ENCODE measurements around the gene KIF26B.

KIF26B gene

DNA sequence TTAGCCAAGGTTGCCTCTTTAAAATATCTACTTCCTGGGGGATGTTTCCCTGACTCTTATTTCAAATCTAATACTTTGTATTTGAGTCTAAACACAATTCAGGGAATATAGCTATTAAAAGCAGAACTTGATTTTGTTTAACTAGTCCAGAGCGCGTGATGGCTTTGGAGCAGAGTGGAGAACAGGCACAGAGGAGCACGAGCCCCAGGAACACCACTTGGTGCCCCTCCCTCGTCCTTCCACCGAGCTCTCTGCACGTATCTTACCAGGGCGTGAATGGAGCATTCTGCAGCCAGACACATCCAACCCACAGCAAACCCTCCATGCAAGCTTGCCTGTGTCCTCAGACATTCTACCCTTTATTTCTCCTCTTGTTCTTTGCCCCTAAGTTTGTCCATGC lies 14.1 kb downstream of the KIF26B start:
- DNase-seq (ENCODE audit: insufficient read length, low spot score) (no peak), FAIRE-seq (no peak)

- FAIRE-seq: no peak
- DNase-seq (ENCODE audit: insufficient read length, low spot score): no peak
These were observed 14.6 kb downstream of the KIF26B start for GRCh38 chr1:245169376-245169775.

DNA sequence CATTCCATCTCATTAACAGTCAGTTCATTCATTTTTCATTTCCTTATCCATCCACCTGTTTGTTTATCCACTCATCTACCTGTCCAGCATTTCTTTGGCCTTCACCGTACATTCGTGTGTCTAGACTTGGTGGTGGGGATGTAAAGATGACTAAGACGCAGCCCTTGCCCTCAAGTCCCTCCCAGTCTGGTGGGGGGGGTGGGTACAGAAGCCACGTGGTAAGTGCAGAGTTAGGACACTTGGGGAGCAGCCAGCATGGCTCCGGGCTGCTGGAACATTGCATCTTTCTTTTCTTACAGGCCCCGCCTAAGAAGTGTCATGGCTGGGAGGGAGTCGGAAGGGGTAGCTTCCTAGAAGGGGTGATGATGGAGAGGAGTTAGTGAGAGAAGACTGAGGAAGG lies 17.2 kb downstream of the KIF26B start:
- FAIRE-seq (no peak), DNase-seq (ENCODE audit: insufficient read length, low spot score) (no peak)

- FAIRE-seq: no peak
- DNase-seq (ENCODE audit: insufficient read length, low spot score): no peak
These were observed 18.0 kb downstream of the KIF26B start for GRCh38 chr1:245172829-245173228.

DNA sequence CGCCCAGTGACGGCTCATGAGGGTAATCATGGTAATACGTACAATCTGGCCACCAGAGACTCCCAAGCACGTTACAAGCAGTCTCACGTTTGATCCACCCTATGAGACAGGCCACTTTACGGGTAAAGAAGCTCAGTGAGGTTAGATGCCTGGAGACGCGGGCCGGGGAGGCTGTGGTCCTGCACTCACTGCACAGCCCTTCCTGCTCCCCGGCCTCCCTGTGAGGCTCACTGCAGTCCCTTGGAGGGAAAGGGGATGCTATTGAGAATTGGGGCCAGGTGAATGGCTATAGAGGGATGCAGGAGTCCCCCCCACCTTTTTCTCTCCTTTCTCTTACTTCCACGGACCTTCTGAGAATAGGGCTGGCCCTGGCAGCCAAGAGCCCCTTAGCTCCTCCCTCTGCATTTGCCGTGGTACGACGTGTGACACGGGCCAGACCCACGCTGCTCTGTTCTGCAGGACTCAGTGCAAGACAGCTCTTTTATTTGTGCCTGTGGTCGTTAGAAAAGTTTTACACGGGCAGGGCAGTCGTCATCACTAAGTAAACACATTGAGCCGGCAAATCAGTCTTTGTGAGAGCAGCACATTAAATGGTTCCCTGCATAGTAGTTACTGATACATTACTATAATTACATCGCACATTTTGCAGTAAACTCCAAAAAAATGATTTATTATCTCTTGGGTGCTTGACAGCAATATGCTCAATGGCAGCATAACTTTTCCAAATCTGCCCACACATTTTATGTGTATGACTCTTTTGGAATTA lies 18.8 kb downstream of the KIF26B start:
- no peak for FAIRE-seq
- DNase-seq (ENCODE audit: insufficient read length, low spot score): no peak

DNA sequence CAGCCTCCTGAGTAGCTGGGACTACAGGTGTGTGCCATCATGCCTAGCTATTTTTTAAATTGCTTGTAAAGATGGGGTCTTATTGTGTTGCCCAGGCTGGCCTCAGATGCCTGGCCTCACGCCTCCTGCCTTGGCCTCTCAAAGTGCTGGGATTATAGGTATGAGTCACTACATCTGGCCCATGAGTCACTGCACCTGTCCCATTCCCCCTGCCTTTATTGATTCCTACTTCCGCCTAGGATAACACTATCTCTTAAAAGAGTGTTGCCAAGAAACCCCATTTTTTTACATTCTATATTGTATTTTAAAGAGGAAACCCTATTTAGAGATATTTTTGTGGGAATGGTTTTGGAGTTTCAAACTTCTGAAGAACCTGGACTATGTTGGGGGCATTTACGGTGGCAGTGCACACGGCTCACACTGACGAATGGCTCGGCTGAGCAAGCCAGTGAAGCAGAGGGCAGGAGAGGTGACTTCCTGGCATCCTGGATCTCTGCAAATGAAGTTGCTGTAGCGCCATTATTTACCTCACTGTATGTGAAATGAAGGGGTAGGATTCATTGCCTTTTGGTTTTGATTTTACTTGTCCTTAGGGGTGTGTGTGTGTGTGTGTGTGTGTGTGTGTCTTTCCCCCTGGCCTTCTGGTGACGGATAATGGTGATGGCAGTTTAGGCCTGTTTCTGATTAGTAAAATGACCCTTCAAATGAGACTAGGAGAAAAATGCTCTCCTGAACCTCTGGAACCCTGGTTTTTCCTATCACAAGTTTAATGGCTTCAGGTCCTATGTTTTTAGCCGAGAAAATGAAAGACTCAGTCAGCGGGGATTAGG lies 22.5 kb downstream of the KIF26B start:
- DNase-seq (ENCODE audit: insufficient read length, low spot score): no peak
- no peak for FAIRE-seq

DNA sequence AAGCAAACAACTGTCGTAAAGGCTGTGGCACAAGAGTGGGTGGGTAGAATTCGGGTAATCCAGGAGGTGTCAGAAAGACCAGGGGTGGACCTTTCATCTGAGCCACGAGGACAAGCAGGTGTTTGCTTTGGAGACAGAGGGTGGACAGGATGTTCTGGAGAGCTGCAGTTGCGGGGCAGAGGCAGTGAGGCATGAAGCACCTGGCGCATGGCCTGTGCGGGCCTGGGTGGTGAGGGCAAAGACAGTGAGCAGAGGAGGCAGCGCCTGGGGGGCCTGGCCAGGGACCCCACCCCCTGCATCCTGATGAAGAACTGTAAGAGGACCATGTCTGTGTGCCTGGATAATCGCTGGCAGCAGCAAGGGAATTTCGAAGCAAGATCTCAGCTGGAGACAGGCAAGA lies 24.9 kb downstream of the KIF26B start:
- FAIRE-seq (no peak), DNase-seq (ENCODE audit: insufficient read length, low spot score) (no peak)

DNA sequence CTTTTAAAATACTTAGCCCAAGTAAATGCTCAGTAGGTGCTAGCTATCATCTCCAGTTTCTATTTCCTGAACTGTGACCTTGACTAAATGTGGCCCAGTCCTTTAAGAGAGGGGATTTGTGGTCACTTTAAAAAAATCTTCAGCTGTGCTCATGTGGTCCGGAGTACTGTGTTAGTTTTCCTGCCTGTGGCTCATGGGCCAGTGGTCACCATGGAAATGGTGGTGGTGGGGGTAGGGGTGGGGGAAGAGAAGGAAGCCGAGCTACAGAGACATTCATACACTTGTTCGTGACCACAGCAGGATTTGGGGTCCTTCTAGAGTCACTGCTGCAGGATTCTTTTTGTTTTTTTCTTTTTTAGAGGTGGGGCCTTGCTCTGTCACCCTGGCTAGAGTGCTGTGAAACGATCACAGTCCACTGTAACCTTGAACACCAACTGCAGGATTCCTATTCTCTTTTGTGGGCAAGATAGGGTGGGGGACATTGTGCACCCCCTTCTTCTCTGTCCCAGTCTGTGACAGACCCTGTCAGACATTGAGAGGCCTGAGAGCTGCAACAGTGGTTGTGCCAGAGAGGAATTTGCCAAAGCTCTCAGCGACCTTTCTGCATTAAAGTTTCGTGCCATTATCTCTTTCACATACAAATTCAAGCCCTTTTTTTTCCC lies 25.8 kb downstream of the KIF26B start:
- no peak for FAIRE-seq
- DNase-seq (ENCODE audit: insufficient read length, low spot score): no peak

GRCh38 chr1:245181158-245181517 lies 26.4 kb downstream of the KIF26B start:
- DNase-seq (ENCODE audit: insufficient read length, low spot score) (no peak), FAIRE-seq (no peak)

- no peak for FAIRE-seq
- no peak for DNase-seq (ENCODE audit: insufficient read length, low spot score)
These were observed 27.2 kb downstream of the KIF26B start for GRCh38 chr1:245182028-245182427.

DNA sequence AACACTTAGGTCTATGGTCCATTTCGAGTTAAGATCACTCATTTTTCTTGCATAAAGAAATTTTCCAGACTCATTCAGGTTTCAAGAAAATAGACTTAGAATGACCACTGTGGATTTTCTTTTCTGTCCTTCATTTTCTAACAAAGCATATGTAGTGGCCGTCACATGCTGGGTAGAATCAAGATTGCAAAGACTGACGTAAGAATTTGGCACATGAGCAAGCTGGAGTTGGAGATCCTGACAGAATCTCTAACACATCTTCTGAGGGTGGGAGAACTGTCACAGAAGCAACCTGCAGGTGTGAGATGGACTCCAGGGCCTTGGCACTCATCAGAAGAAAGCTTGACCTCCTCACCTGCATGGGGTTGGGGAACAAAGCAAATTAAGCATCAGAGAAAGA lies 28.6 kb downstream of the KIF26B start:
- DNase-seq (ENCODE audit: insufficient read length, low spot score): no peak

DNA sequence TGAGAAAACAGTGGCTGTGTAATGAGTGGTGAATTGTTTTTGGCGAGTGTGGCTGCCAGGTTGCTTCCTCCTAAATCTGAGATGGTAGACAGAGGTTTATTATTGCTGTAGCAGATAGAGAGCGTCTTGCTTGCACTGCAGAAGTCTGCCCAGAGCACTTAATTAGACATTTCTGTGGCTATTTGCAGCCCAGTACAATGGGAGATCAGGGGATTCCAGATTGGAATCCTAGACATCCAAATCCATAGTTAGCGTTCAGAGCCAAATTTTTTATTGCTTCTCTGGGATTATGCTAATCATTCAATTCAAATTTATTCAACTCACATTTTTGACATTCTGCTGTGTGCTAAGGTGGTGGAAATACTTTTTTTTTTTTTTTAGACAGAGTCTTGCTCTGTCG lies 30.0 kb downstream of the KIF26B start:
- no peak for DNase-seq (ENCODE audit: insufficient read length, low spot score)
- FAIRE-seq: no peak

More for the DNA sequence above, 28.6 kb downstream of the KIF26B start:
- FAIRE-seq: no peak

DNA sequence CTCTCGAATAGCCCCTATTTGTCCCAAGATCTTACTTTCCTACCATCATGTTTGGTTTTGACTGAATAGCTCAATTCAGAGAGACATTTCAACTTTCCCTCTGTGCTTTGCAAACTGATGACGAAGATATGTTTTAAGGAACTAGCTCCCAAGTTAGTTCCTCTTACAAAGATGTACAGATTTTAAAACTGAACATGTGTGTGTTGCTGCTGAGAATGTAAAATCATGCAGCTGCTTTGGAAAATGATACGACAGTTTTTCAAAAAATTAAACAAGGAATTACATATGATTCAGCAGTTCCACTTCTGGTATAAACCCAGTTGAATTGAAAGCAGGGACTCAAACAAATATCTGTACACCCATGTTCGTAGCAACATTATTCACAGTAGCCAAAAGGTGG lies 33.6 kb downstream of the KIF26B start:
- DNase-seq (ENCODE audit: insufficient read length, low spot score): no peak
- no peak for FAIRE-seq

- no peak for DNase-seq (ENCODE audit: insufficient read length, low spot score)
- FAIRE-seq: no peak
These were observed 40.6 kb downstream of the KIF26B start for GRCh38 chr1:245195398-245195797.

GRCh38 chr1:245197121-245197520 lies 42.3 kb downstream of the KIF26B start:
- DNase-seq (ENCODE audit: insufficient read length, low spot score): no peak
- FAIRE-seq: no peak

GRCh38 chr1:245197911-245198379 lies 43.2 kb downstream of the KIF26B start:
- DNase-seq (ENCODE audit: insufficient read length, low spot score) (no peak), FAIRE-seq (no peak)

DNA sequence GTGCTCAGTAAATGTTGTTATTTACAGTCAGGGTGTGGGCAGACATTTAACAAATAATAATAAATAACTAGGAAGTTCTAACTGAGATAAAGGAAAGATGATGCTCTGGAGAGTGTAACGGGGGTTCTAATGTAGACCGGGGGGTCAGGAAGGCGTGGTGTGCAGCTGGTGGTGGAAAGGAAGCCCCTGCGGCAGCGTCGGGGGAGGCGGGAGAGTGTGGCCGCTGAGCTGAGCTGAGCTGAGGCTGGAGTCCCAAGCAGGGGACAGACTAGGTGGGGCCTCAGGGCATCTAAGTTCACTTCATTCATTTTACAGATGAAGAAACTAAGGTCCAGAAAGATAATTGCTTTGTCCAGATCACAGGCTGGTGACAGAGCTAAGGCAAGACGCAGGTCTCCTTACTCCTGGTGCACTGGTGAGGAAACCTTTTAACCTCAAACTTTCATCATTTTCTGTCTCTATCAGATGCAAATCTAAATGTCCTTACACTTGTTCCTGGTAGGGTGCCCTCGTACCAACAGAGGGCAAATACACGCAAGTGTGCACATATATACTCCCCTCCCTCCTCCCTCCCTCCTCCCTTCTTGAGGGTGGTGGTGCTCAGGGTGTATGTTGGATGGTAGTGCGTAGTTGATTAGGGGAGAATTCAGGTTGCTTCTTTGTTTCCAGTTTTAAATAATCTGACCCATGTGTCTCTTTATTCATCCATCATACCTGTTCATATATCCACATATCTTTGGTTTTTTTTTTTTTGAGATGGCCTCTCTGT lies 44.1 kb downstream of the KIF26B start:
- DNase-seq (ENCODE audit: insufficient read length, low spot score): no peak
- no peak for FAIRE-seq

GRCh38 chr1:245200146-245200545 lies 45.4 kb downstream of the KIF26B start:
- DNase-seq (ENCODE audit: insufficient read length, low spot score): no peak
- no peak for FAIRE-seq

- DNase-seq (ENCODE audit: insufficient read length, low spot score): no peak
- FAIRE-seq: no peak
These were observed 46.4 kb downstream of the KIF26B start for GRCh38 chr1:245201201-245201600.

DNA sequence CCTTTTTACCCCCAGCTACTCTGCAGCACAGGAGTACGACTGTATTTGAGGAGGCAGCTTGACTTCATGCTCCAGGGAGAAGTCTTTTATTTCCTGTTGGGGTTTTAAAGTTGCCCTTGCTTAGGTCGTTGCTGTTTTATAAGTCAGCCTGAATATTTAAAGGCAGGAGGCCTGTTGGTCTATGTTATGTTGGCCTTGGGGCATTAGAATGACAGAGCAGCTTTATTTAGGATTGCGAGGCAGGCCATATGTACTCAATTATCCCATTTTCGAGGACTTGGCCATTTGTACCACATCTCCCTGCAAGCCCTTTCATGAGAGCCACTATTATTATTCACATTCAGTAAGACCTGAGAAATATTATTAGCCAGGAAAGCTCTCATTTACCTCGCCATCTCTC lies 47.0 kb downstream of the KIF26B start:
- FAIRE-seq (no peak), DNase-seq (ENCODE audit: insufficient read length, low spot score) (no peak)

GRCh38 chr1:245205396-245205795 lies 50.6 kb downstream of the KIF26B start:
- FAIRE-seq: no peak
- no peak for DNase-seq (ENCODE audit: insufficient read length, low spot score)

Measured in GM19239 (cell line).